LNCAP (cell line): ENCODE data around the gene HOXB7.

Experiments
- TF ChIP-seq, protein P1 (sequence below): fragments of 450-650 bp; IDR thresholded peaks from 2 replicates; pipeline ENCODE4 v1.5.1; 2017; ENCODE audit warnings: mild to moderate bottlenecking

Gene HOXB7

DNA sequence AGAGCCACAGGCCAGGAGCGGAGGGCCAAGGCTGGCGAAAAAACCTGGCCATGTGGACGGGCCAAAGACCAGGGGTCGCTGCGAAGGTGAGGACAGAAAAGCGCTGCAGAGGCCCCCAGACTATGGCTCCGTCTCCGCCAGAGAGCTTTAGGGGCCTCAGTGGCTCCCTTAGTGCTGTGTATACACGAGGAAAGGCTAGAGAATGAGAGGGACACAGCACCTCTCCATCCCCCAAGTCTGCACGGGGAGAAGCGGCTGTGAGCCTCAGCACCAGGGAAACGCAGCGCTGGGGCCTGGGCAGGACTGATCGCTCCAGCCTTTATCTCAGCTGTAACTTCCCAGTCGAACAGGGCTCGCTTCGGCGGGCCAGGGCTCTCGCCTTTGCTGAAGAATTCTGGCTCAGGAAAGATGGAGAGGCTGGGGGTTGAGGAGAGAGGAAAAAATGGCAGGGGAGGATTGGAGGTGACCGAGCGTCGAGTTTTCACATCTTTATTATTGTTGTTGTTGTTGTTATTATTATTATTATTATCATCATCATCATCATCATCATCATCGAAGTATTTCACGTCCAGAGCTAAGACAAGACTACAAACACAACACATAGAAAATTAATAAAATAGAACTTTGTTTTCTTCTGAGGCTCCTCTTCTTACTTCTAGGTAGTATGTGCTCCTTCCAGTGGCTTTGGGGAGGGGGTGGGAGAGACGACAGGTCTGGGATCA is 15.4 kb downstream of the HOXB7 start:
- TF ChIP-seq, protein P1, sequence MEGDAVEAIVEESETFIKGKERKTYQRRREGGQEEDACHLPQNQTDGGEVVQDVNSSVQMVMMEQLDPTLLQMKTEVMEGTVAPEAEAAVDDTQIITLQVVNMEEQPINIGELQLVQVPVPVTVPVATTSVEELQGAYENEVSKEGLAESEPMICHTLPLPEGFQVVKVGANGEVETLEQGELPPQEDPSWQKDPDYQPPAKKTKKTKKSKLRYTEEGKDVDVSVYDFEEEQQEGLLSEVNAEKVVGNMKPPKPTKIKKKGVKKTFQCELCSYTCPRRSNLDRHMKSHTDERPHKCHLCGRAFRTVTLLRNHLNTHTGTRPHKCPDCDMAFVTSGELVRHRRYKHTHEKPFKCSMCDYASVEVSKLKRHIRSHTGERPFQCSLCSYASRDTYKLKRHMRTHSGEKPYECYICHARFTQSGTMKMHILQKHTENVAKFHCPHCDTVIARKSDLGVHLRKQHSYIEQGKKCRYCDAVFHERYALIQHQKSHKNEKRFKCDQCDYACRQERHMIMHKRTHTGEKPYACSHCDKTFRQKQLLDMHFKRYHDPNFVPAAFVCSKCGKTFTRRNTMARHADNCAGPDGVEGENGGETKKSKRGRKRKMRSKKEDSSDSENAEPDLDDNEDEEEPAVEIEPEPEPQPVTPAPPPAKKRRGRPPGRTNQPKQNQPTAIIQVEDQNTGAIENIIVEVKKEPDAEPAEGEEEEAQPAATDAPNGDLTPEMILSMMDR: no peak

DNA sequence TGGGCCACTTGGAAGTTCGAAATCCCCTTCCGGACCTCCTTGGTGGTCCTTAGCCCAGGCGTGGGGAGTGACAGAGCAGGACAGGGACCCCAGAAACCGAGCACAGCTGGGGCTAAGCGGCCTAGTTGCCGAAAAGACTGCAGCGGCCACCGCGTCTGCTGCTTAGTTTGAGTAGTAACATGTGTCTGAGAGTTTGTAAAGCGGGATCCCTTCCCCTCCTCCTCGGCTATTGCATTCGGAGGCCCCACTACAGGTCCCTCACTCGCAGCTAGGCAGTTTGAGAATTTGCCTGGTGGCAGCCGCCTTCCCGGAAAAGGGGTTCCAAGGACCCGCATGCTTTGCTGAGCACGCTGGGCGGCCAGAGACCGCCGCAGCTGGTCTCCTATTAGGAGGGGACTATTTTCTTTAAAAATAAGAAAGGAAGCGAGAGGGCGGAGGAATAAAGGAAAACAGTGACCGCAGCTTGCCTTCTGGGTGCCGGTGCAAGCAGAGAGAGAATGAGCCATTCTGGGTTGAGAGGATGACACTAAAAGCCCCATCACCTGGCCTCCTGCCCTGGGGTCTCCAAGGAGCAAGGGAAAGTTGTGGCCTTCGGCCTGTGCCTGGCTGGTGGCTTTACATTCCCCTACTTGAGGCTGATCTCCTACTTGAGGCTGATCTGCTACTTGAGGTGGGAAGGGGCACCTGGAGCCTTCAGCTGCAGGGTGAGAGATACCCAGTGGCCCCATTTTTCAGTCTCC is 16.1 kb downstream of the HOXB7 start:
- TF ChIP-seq, protein P1: no peak

DNA sequence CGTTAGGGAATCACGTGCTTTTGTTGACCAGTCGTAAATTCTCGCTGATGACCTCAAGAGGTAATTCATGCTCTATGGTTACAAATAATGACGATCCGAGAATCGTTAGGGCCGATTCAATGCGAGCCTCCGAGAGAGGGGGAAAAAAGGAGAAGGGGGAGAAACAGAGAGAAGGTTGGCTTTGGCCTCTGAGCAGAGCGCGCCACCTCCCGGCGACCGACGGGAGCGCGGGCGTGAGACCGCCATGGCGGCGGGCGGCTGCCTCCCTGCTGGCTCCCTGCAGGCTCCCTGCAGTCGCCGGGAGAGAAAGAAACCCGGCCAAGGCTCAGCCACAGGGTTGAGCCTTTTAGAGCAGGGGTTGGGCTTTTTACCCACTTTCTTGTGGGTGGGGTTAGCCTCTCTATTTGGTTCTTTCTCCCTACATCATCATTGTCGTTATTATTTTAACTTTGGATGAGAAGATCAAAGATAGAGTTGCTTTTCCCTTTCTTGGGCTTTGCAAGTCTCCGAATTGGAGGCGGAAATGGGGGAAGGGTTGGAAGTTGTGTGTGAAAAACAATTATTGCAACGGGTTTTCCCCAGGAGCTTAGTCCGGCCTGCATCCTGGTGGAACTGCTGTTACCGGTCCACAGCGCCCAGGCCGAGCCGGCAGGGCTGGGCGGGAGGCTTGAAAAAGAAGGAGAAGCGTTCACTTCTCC is 16.8 kb downstream of the HOXB7 start:
- TF ChIP-seq, protein P1: peak; percentile 96

DNA sequence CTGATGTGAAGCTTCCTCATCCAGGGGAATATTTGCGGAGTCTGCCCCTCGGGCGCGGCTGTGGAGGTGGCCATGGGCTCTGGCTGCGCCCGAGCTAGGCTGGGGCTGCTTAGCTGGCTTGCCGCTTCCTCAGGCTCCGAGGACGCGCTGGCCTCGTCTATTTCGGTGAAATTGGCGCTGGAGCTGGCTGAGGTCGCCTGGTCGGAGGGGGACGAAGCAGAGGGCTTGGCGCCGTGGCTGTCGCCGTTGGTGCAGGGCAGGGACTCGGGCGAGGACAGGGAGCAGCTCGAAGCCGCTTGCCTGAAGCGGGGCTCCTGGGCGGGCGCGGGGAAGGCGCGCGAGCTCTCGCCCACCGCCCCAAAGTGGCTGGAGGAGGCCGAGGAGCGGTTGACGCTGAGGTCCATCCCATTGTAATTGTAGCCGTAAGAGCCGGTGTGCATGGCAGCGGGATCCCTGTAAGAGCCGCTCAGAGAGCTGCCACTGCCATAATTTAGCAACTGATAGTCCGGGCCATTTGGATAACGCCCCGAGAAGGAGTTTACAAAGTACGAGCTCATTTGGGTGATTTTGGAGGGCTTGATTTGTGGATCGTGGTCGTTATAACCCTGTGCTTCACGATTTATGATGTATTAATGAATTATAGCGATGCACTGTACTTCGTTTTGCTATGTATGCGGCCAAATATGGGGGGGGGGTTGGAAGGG is 17.5 kb downstream of the HOXB7 start, which contains the start of gene HOXB5:
Gene HOXB5 (minus strand): TSS at position 654 of the 704 bp plus-strand sequence. CDS start 97 bp downstream, at position 557.
- TF ChIP-seq, protein P1: no peak

DNA sequence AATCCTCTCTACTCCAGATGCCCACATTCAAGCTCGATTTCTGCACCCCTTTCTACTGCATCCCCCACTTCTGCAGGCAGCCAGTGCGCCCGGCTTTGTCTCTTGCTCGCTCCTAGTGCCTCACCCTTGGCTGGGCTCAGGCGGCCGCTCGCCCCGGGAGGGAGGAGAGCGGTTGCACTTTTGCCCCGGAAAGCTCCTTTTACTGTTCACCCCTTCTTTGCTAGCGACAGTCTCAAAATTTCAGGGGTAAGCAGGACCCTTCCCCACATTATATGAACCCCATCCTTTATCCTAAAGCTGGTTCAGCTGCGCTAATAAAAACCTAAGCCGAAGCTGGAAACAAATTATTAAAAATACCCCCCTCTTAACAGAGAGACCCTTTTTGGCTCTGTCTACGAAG is 18.2 kb downstream of the HOXB7 start:
- TF ChIP-seq, protein P1: no peak

DNA sequence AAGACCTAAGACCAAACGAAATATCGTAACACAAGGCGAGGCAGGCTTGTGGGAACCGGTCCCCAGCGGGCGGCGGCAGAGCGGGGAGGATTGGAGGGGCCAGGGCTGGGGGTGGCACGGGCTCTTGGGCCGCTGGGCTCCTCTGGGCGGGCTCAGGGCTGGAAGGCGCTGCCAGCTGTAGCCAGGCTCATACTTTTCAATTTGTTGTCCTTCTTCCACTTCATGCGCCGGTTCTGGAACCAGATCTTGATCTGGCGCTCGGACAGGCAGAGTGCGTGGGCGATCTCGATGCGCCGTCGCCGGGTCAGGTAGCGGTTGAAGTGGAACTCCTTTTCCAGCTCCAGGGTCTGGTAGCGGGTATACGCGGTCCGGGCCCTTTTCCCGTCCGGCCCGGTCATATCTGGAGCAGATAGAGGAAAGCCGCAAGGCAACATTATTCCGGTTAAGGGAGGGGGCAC is 18.7 kb downstream of the HOXB7 start:
- TF ChIP-seq, protein P1: no peak
